HG03558 (cell line): Measurements from ENCODE around the gene KDM4B.

Experiments used
- ATAC-seq: cut with Tn5 transposase; IDR thresholded peaks from one replicate; pipeline ENCODE4 v1.9.1; 2021; ENCODE audit warnings: moderate number of reproducible peaks; ENCODE audit not compliant: unreplicated experiment; ENCODE audit errors: extremely low read depth

Gene KDM4B

DNA sequence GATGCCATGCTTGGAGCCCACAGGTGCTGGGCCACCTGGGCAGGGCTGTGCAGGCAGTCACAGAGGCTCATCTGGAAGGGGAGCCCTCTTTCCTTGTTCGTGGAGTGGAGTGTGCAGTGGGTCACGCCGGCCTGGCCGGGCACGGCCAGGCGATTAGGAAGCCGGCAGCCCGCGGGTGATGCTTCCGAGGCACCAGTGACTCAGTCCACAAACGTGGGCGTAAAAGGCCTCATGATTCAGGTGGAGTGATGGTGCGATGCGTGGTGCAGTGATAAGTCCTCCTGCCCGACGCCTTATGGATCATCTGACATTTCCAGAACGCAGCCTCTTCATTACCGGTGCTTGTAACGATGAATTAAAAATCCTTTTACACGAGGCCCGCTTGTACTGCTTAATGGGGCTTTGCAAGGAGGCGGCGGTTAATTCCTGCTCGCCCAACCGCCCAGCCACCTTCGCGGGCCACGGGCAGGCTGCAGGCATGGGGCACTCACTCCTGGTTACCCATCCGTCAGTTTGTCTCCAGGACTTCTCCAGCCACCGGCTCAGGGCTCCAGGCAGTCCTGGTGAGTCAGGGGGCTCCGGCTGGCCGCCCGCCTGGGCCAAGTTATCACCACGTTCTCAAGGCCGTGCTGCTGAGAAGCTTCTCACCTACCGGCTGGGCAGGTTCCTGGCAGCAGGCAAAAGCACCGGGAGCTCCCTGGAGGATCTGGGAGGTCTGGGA is 172.4 kb downstream of the KDM4B start:
- no peak for ATAC-seq

- ATAC-seq: no peak
These were observed 173.2 kb downstream of the KDM4B start for GRCh38 chr19:5141850-5142724.

- ATAC-seq: no peak
These were observed 173.8 kb downstream of the KDM4B start for GRCh38 chr19:5142725-5143097.

GRCh38 chr19:5143471-5144411 is 174.8 kb downstream of the KDM4B start:
- no peak for ATAC-seq

DNA sequence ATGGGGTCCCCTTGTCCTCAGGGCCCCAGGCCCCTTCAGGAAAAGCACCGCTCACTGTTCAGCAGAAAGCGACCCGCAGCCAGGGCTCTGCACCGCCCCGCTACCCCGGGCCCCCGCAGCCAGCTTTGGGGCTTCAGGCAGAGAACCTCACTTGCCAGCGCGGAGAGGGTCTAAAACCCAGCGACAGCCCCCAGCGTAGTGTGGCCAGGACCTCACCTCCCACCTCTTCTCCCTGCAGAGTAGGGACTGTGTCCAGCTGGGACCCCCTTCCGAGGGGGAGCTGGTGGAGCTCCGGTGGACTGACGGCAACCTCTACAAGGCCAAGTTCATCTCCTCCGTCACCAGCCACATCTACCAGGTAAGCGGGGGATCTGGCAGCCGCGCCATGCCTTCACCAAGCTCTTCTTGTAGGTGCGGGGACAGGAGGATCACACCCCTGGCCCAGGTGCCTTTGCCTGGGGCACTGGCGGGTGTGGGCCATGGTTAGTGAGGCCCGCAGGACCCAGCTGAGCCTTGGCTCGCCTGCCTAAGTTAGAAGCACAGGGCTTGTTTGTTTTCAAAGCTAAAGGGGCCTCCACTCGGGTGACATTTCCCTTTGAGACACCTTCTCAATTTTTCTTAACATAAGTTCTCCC is 175.7 kb downstream of the KDM4B start:
- ATAC-seq: no peak

GRCh38 chr19:5145521-5146511 is 176.9 kb downstream of the KDM4B start:
- no peak for ATAC-seq

- ATAC-seq: no peak
These were observed 178.4 kb downstream of the KDM4B start for GRCh38 chr19:5147074-5147977.

DNA sequence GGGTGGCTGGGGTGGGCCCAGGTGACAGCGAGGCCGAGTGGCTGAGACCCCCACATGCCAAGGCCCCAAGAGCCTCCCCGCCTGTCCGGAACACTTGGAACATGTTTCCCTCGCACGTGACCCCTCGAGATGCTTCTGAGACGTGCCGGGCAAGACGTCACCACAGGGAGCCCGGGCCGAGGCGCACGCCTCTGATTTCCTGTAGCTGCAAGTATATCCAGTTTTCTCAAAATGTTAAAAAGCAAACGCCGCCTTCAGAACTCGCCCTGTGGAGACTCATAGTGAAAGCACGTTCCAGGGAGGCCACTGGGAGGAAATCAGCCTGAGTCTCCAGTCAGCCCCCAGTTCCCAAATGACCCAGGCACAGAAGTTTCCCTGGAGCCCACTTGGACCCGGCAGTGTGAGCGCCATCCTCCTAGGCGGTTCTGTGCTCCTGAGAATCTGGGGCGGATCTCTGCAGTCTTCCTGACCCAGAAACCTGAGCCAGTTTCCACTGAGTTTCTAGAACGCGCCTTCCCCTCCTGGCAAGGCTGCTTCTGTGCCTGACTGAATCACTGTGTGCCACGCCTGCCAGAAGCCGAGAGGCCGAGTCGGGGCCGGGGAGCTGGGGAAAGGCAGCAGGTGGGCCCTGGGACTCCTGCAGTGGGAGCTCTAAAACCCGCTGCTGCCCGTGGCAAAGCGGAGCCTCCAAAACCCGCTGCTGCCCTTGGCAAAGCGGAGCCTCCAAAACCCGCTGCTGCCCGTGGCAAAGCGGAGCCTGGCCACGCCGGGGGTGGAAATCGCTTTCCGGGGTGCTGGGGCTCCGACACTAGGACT is 179.3 kb downstream of the KDM4B start:
- ATAC-seq: no peak

DNA sequence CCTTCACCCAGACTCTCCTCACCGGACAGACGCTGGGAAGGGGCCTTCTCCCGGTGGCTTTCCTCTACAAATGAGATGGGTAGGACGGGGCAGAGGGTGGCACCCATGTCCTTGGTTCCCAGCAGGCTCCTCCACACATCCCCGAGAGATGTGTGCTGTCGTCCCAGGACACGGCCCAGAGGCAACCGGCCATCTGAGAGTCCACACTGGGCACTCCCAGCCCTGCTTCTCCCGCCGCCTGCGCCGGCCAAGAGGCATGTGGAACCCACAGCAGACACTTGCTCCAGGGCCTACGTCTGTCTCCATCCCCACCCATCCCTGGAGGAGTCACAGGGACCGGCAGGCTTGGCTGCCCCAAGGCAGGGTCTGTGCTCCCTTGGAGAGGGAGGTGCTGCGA is 179.9 kb downstream of the KDM4B start:
- ATAC-seq: no peak

- ATAC-seq: no peak
These were observed 180.6 kb downstream of the KDM4B start for GRCh38 chr19:5149508-5149907.

- no peak for ATAC-seq
These were observed 181.3 kb downstream of the KDM4B start for GRCh38 chr19:5149932-5150901.

GRCh38 chr19:5150902-5151741 is 182.2 kb downstream of the KDM4B start:
- no peak for ATAC-seq

DNA sequence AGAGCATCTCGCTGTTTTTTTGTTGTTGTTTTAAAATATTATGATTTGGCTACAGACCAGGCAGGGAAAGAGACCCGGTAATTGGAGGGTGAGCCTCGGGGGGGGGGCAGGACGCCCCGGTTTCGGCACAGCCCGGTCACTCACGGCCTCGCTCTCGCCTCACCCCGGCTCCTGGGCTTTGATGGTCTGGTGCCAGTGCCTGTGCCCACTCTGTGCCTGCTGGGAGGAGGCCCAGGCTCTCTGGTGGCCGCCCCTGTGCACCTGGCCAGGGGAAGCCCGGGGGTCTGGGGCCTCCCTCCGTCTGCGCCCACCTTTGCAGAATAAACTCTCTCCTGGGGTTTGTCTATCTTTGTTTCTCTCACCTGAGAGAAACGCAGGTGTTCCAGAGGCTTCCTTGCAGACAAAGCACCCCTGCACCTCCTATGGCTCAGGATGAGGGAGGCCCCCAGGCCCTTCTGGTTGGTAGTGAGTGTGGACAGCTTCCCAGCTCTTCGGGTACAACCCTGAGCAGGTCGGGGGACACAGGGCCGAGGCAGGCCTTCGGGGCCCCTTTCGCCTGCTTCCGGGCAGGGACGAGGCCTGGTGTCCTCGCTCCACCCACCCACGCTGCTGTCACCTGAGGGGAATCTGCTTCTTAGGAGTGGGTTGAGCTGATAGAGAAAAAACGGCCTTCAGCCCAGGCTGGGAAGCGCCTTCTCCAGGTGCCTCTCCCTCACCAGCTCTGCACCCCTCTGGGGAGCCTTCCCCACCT is 183.3 kb downstream of the KDM4B start:
- no peak for ATAC-seq

DNA sequence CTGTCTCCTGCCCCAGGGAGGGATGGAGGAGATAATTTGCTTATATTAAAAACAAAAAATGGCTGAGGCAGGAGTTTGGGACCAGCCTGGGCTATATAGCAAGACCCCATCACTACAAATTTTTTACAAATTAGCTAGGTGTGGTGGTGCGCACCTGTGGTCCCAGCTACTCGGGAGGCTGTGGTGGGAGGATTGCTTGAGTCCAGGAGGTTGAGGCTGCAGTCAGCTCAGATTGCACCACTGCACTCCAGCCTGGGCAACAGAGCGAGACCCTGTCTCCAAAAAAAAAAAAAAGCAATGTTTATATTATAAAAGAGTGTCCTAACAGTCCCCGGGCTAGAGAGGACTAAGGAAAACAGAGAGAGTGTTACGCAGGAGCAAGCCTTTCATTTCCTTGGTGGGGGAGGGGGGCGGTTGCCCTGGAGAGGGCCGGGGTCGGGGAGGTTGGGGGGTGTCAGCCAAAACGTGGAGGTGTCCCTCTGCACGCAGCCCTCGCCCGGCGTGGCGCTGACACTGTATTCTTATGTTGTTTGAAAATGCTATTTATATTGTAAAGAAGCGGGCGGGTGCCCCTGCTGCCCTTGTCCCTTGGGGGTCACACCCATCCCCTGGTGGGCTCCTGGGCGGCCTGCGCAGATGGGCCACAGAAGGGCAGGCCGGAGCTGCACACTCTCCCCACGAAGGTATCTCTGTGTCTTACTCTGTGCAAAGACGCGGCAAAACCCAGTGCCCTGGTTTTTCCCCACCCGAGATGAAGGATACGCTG is 184.0 kb downstream of the KDM4B start:
- ATAC-seq: no peak
